22Rv1 (cell line): Measurements from ENCODE around the gene MARCHF6.

Experiments used
- ZFX ChIP-seq: fragments of 450-650 bp; IDR thresholded peaks from 2 replicates; pipeline ENCODE4 v1.6.1; 2017; ENCODE audit warnings: antibody characterized with exemption, borderline replicate concordance
- TF ChIP-seq, protein P1 (sequence below): fragments of 450-650 bp; IDR thresholded peaks from 2 replicates; pipeline ENCODE4 v1.5.1; 2017; ENCODE audit warnings: mild to moderate bottlenecking

GRCh38 chr5:10323588-10324488 is 29.7 kb upstream of the MARCHF6 start:
- TF ChIP-seq, protein P1, sequence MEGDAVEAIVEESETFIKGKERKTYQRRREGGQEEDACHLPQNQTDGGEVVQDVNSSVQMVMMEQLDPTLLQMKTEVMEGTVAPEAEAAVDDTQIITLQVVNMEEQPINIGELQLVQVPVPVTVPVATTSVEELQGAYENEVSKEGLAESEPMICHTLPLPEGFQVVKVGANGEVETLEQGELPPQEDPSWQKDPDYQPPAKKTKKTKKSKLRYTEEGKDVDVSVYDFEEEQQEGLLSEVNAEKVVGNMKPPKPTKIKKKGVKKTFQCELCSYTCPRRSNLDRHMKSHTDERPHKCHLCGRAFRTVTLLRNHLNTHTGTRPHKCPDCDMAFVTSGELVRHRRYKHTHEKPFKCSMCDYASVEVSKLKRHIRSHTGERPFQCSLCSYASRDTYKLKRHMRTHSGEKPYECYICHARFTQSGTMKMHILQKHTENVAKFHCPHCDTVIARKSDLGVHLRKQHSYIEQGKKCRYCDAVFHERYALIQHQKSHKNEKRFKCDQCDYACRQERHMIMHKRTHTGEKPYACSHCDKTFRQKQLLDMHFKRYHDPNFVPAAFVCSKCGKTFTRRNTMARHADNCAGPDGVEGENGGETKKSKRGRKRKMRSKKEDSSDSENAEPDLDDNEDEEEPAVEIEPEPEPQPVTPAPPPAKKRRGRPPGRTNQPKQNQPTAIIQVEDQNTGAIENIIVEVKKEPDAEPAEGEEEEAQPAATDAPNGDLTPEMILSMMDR: no peak
- no peak for TF ChIP-seq ZFX
